Measurements from ENCODE around the gene ASXL1.
"Not testable (repeated sequence)": the region's sequence is repeated elsewhere in the genome, so short reads cannot be mapped to it uniquely, and the experiment has no call there.

The ASXL1 gene

GRCh38 chr20:32357869-32358631 lies at the start of gene ASXL1:
TSS of gene ASXL1 (plus strand) at chr20:32358331. CDS start at chr20:32358776, 445 bp downstream.
- DNase-seq (ENCODE audit: low read depth in 2 of 2), result peak; percentile 82 to 91

- DNase-seq (ENCODE audit: low read depth in 2 of 2), result no peak
Observed at GRCh38 chr20:32312718-32313424, 45.3 kb upstream of the ASXL1 start.

- DNase-seq (ENCODE audit: low read depth in 2 of 2), result no peak
Observed at GRCh38 chr20:32314768-32315167, 43.4 kb upstream of the ASXL1 start.

GRCh38 chr20:32315399-32315798 lies 42.7 kb upstream of the ASXL1 start:
- DNase-seq (ENCODE audit: low read depth in 2 of 2), result no peak

- no peak for DNase-seq (ENCODE audit: low read depth in 2 of 2)
Observed at GRCh38 chr20:32315891-32316290, 42.2 kb upstream of the ASXL1 start.

- DNase-seq (ENCODE audit: low read depth in 2 of 2), result no peak
Observed at GRCh38 chr20:32316667-32317066, 41.5 kb upstream of the ASXL1 start.

- no peak for DNase-seq (ENCODE audit: low read depth in 2 of 2)
Observed at GRCh38 chr20:32319100-32319499, 39.0 kb upstream of the ASXL1 start.

- DNase-seq (ENCODE audit: low read depth in 2 of 2), result no peak
Observed at GRCh38 chr20:32320305-32320704, 37.8 kb upstream of the ASXL1 start.

- no peak for DNase-seq (ENCODE audit: low read depth in 2 of 2)
Observed at GRCh38 chr20:32321390-32321789, 36.7 kb upstream of the ASXL1 start.

GRCh38 chr20:32322260-32322659 lies 35.9 kb upstream of the ASXL1 start:
- DNase-seq (ENCODE audit: low read depth in 2 of 2), result not testable (repeated sequence)

GRCh38 chr20:32323761-32324160 lies 34.4 kb upstream of the ASXL1 start:
- DNase-seq (ENCODE audit: low read depth in 2 of 2), result not testable (repeated sequence)

- DNase-seq (ENCODE audit: low read depth in 2 of 2), result no peak
Observed at GRCh38 chr20:32325706-32326503, 32.2 kb upstream of the ASXL1 start.

GRCh38 chr20:32326504-32326845 lies 31.7 kb upstream of the ASXL1 start:
- no peak for DNase-seq (ENCODE audit: low read depth in 2 of 2)

- no peak for DNase-seq (ENCODE audit: low read depth in 2 of 2)
Observed at GRCh38 chr20:32327087-32327681, 30.9 kb upstream of the ASXL1 start.

GRCh38 chr20:32329817-32330554 lies 28.1 kb upstream of the ASXL1 start:
- no peak for DNase-seq (ENCODE audit: low read depth in 2 of 2)

GRCh38 chr20:32330555-32330897 lies 27.6 kb upstream of the ASXL1 start:
- DNase-seq (ENCODE audit: low read depth in 2 of 2), result no peak

GRCh38 chr20:32332614-32333013 lies 25.5 kb upstream of the ASXL1 start:
- no peak for DNase-seq (ENCODE audit: low read depth in 2 of 2)

- DNase-seq (ENCODE audit: low read depth in 2 of 2), result no peak
Observed at GRCh38 chr20:32333181-32333987, 24.7 kb upstream of the ASXL1 start.

- DNase-seq (ENCODE audit: low read depth in 2 of 2), result peak; percentile 17 to 41
Observed at GRCh38 chr20:32333988-32334885, 23.9 kb upstream of the ASXL1 start.

GRCh38 chr20:32336918-32337347 lies 21.2 kb upstream of the ASXL1 start:
- no peak for DNase-seq (ENCODE audit: low read depth in 2 of 2)

Measured in activated CD8-positive, alpha-beta memory T cell treated with anti-CD3 and anti-CD28 coated beads for 4 hours (primary cell).